HepG2 (cell line): Measurements from ENCODE around the gene C11orf68. TPM values are rescaled to one million over a fixed set of nuclear protein-coding genes. Genes with fewer than 3 reads are reported as not detected.

Source experiments
- BCLAF1 ChIP-seq: fragments of 450-650 bp; IDR thresholded peaks from 2 replicates; pipeline ENCODE4 v1.6.1; 2017; ENCODE audit warnings: mild to moderate bottlenecking
- GRHL1 ChIP-seq: sonication (generic); formaldehyde crosslinking; conservative IDR thresholded peaks from 2 replicates; pipeline ENCODE4 v1.8.0; 2022; ENCODE audit warnings: missing genetic modification reagents
- IRF1 ChIP-seq: sonication (generic); formaldehyde crosslinking; IDR thresholded peaks from 2 replicates; pipeline ENCODE4 v1.4.0; 2020; ENCODE audit warnings: low read depth, mild to moderate bottlenecking, missing genetic modification reagents
- KDM5B ChIP-seq: sonication (generic); formaldehyde crosslinking; IDR thresholded peaks from 2 replicates; pipeline ENCODE4 v1.4.0; 2020; ENCODE audit warnings: missing genetic modification reagents, mild to moderate bottlenecking, borderline replicate concordance
- MAFF ChIP-seq: IDR thresholded peaks from 2 replicates; pipeline ENCODE4 v1.6.1; 2011; ENCODE audit warnings: low read depth, low read length, improper control_type of control experiment
- RAD21 ChIP-seq: fragments of 450-650 bp; formaldehyde crosslinking; IDR thresholded peaks from 2 replicates; pipeline ENCODE4 v1.5.0; 2020; ENCODE audit warnings: mild to moderate bottlenecking
- RFX1 ChIP-seq: fragments of 450-650 bp; IDR thresholded peaks from 2 replicates; pipeline ENCODE4 v1.6.1; 2017
- SYNCRIP ChIP-seq: fragments of 200-400 bp; formaldehyde crosslinking; IDR thresholded peaks from 2 replicates; pipeline ENCODE4 v1.6.1; 2018; ENCODE audit warnings: mild to moderate bottlenecking, low read depth, low read length; ENCODE audit not compliant: insufficient read depth
- THAP8 ChIP-seq: sonication (generic); formaldehyde crosslinking; IDR thresholded peaks from 2 replicates; pipeline ENCODE4 v1.5.1; 2020; ENCODE audit warnings: missing genetic modification reagents, mild to moderate bottlenecking, borderline replicate concordance
- ZNF432 ChIP-seq: sonication (generic); formaldehyde crosslinking; IDR thresholded peaks from 2 replicates; pipeline ENCODE4 v1.5.0; 2020; ENCODE audit warnings: missing genetic modification reagents, mild to moderate bottlenecking, borderline replicate concordance
- polyA plus RNA-seq, 8 experiments: library from polyadenylated mRNA; depleted of rRNA in 3 of 8; stranded (reverse) in 7 of 8; unstranded in 1 of 8; fragments of >200 nt; fragmentation: Illumina TruSeq in 4 of 8; extraction: Trizol in 4 of 8; gene quantifications; 2 replicates each; pipeline versions ENCODE4 v1.2.1 to v1.2.3, GENCODE V29; 2011 to 2016; ENCODE audit warnings: low read depth in 4 of 8, missing spikeins in 1 of 8, mixed read lengths in 1 of 8; ENCODE audit not compliant: insufficient read depth in 1 of 8
- total RNA-seq, 5 experiments: library from RNA; depleted of rRNA; stranded (reverse); fragments of >200 nt; fragmentation: Illumina TruSeq; extraction: Trizol; gene quantifications; 2 replicates each; pipeline ENCODE4 v1.2.3, GENCODE V29; 2016; ENCODE audit warnings: low read depth in 1 of 5

The C11orf68 gene
- total and polyA plus RNA-seq, 2 of the 13 experiments (the other 11 are each of a cell fraction or from before 2014, with no cell fraction given) = 8.4 to 28.3 TPM

GRCh38 chr11:65919141-65919572 lies 295 bp upstream of the C11orf68 start, which contains the start of gene DRAP1 (continued):
- TF ChIP-seq BCLAF1 (no peak), IRF1 (CRISPR knock-in tag) (no peak), THAP8 (no peak), RAD21 (CRISPR knock-in tag) (peak; percentile 79), SYNCRIP (no peak), RFX1 (no peak), GRHL1 (CRISPR knock-in tag) (no peak), KDM5B (CRISPR knock-in tag) (peak; percentile 62; the same call in 1 of the 2 replicates), MAFF (no peak), ZNF432 (CRISPR knock-in tag) (no peak)
